Activated naive CD4-positive, alpha-beta T cell treated with anti-CD3 and anti-CD28 coated beads, Interleukin-2, amount 10 ng/mL, durations not matched to agents 7 days and 5 days (primary cell): Measurements from ENCODE around the gene SEPTIN10.
"Not testable (repeated sequence)": the region's sequence is repeated elsewhere in the genome, so short reads cannot be mapped to it uniquely, and the experiment has no call there.

ENCODE experiments used
- CTCF ChIA-PET: fragments of 350-600 bp; sonication (Branson Sonifier 250); formaldehyde crosslinking; loops from one replicate; lab custom pipeline; 2021; ENCODE audit warnings: antibody characterized with exemption; lab: Charles Lee
- DNase-seq: peaks from one replicate; pipeline ENCODE4 v3.0.0-alpha.2; 2020
- H3K27ac Mint-ChIP-seq: one replicate; pipeline ENCODE4 v1.8.0; 2021; ENCODE audit warnings: mild to moderate bottlenecking, moderate library complexity, mixed read lengths
- H3K27me3 Mint-ChIP-seq: one replicate; pipeline ENCODE4 v1.8.0; 2021; ENCODE audit warnings: mild to moderate bottlenecking, mixed read lengths
- H3K36me3 Mint-ChIP-seq: one replicate; pipeline ENCODE4 v1.8.0; 2021; ENCODE audit warnings: mixed read lengths
- H3K4me1 Mint-ChIP-seq: one replicate; pipeline ENCODE4 v1.8.0; 2021; ENCODE audit warnings: mixed read lengths
- H3K4me3 Mint-ChIP-seq: one replicate; pipeline ENCODE4 v1.8.0; 2021; ENCODE audit warnings: mild to moderate bottlenecking, moderate library complexity, mixed read lengths
- H3K9me3 Mint-ChIP-seq: one replicate; pipeline ENCODE4 v1.8.0; 2021; ENCODE audit warnings: mixed read lengths

Gene SEPTIN10

GRCh38 chr2:109555346-109555900 lies 58.3 kb downstream of the SEPTIN10 start:
- CTCF ChIA-PET, result interaction anchor here (0.9 to 1.9 kb wide), 2 partner anchors 7 to 10 kb away, joined by 4 to 18 read pairs; no protein-coding TSS in a partner anchor

GRCh38 chr2:109554758-109555157 lies 59.0 kb downstream of the SEPTIN10 start:
- DNase-seq, result no peak
- no peak overlapping the region for H3K27ac Mint-ChIP-seq
- CTCF ChIA-PET, result interaction anchor here (1.9 kb wide), 1 partner anchor 9 kb away, joined by 18 read pairs; no protein-coding TSS in a partner anchor
- H3K4me1 Mint-ChIP-seq, result peaks cover 3% of the 10 kb centered on the region
- H3K36me3 Mint-ChIP-seq, result no peaks in the 10 kb centered on the region
- H3K9me3 Mint-ChIP-seq, result no peaks in the 10 kb centered on the region
- H3K4me3 Mint-ChIP-seq, result no peak overlapping the region
- peaks cover 4% of the 10 kb centered on the region for H3K27me3 Mint-ChIP-seq

More at GRCh38 chr2:109555346-109555900, 58.3 kb downstream of the SEPTIN10 start:
- Mint-ChIP-seq H3K27ac (no peak overlapping the region), H3K4me3 (no peak overlapping the region), H3K9me3 (no peaks in the 10 kb centered on the region), H3K4me1 (peaks cover 3% of the 10 kb centered on the region), H3K27me3 (peaks cover 4% of the 10 kb centered on the region), H3K36me3 (no peaks in the 10 kb centered on the region)
- no peak for DNase-seq

GRCh38 chr2:109549016-109549590 lies 64.7 kb downstream of the SEPTIN10 start:
- CTCF ChIA-PET, result interaction anchor here (1.4 kb wide), 1 partner anchor 39 kb away, joined by 3 read pairs; no protein-coding TSS in a partner anchor
- Mint-ChIP-seq H3K36me3 (no peaks in the 10 kb centered on the region), H3K9me3 (no peaks in the 10 kb centered on the region), H3K4me1 (no peaks in the 10 kb centered on the region), H3K4me3 (no peak overlapping the region), H3K27ac (no peak overlapping the region), H3K27me3 (peaks cover 14% of the 10 kb centered on the region)
- DNase-seq, result no peak

- Mint-ChIP-seq H3K4me3 (no peak overlapping the region), H3K27ac (no peak overlapping the region), H3K4me1 (no peaks in the 10 kb centered on the region), H3K36me3 (no peaks in the 10 kb centered on the region), H3K9me3 (no peaks in the 10 kb centered on the region), H3K27me3 (peaks cover 17% of the 10 kb centered on the region)
- CTCF ChIA-PET, result interaction anchor here (0.6 to 2.2 kb wide), 11 partner anchors 10 to 1203 kb away, joined by 3 to 10 read pairs (median 3); no protein-coding TSS in a partner anchor
- no peak for DNase-seq
Measured at GRCh38 chr2:109547280-109547679, 66.5 kb downstream of the SEPTIN10 start.

DNA sequence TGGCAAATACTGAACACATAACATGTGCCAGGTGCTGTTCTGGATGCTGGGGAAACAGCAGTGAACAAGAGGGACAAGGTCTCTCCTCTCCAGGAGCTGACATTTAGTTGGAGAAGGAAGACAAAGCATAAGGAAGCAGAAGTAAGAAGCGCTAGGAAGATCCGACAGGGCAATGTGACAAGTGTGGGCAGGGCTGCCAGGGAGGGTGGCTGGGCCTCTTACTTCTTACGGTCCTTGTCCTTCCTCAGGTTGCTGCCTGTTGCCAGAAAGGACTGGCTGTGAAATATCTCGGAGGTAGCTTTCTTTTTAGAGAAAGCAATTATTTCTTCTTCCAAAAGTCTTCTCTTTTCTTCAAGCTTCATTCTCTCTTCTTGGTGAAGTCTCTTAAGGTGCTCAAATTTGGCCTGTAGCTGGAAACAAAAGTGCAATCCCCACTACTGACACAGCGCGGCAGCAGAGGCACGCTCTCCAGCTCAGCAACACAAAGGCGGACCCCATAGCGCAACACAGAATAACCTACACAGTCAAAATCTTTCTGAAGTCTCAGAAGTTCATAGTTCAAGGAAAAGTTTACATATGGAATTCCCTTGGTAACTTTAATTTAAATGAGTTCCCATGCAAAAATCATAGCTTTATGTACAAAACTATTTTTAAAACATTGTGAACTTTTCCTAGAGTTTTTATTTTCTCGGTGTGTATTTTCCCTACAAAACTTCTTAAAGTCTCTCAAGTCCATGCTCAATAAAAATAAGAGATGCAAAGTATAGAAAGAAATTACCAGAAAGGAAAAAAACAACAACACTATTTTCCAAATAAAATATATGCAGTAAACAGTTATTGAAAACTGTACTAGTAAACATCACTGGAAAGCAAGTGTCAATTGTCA lies 67.7 kb downstream of the SEPTIN10 start:
- CTCF ChIA-PET, result interaction anchor here (0.6 to 2.6 kb wide), 19 partner anchors 10 to 1391 kb away, joined by 3 to 18 read pairs (median 5); no protein-coding TSS in a partner anchor
- Mint-ChIP-seq H3K9me3 (no peaks in the 10 kb centered on the region), H3K4me3 (no peak overlapping the region), H3K4me1 (no peaks in the 10 kb centered on the region), H3K36me3 (no peaks in the 10 kb centered on the region), H3K27ac (no peak overlapping the region), H3K27me3 (peaks cover 18% of the 10 kb centered on the region)
- DNase-seq, result peak; percentile 68

- Mint-ChIP-seq H3K4me1 (no peaks in the 10 kb centered on the region), H3K9me3 (no peaks in the 10 kb centered on the region)
- CTCF ChIA-PET, result no interaction called here
Measured at GRCh38 chr2:109542384-109542783, 71.4 kb downstream of the SEPTIN10 start.

GRCh38 chr2:109538546-109538945 lies 75.2 kb downstream of the SEPTIN10 start:
- H3K4me1 Mint-ChIP-seq, result no peaks in the 10 kb centered on the region
- H3K27me3 Mint-ChIP-seq, result peaks cover 23% of the 10 kb centered on the region
- H3K9me3 Mint-ChIP-seq, result no peaks in the 10 kb centered on the region
- H3K36me3 Mint-ChIP-seq, result no peaks in the 10 kb centered on the region
- CTCF ChIA-PET, result no interaction called here
- H3K27ac Mint-ChIP-seq, result no peak overlapping the region
- H3K4me3 Mint-ChIP-seq, result no peak overlapping the region
- no peak for DNase-seq

More at GRCh38 chr2:109542384-109542783, 71.4 kb downstream of the SEPTIN10 start:
- H3K27ac Mint-ChIP-seq, result no peak overlapping the region
- no peaks in the 10 kb centered on the region for H3K36me3 Mint-ChIP-seq
- DNase-seq, result no peak
- no peak overlapping the region for H3K4me3 Mint-ChIP-seq
- H3K27me3 Mint-ChIP-seq, result peaks cover 26% of the 10 kb centered on the region

GRCh38 chr2:109537565-109538222 lies 76.1 kb downstream of the SEPTIN10 start:
- DNase-seq, result no peak
- H3K27me3 Mint-ChIP-seq, result peaks cover 26% of the 10 kb centered on the region

DNA sequence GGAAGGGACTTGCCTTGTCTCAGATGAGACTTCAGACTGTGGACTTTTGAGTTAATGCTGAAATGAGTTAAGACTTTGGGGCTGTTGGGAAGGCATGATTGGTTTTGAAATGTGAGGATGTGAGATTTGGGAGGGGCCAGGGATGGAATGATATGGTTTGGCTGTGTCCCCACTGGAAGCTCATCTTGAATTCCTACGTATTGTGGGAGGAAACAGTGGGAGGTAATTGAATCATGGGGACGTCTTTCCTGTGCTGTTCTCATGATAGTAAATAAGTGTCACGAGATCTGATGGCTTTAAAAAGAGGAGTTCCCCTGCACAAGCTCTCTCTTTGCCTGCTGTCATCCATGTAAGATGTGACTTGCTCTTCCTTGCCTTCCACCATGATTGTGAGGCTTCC lies 77.2 kb downstream of the SEPTIN10 start:
- not testable (repeated sequence) for H3K4me3 Mint-ChIP-seq, H3K9me3 Mint-ChIP-seq, H3K36me3 Mint-ChIP-seq, DNase-seq, H3K27ac Mint-ChIP-seq, H3K4me1 Mint-ChIP-seq
- CTCF ChIA-PET, result interaction anchor here (1.3 kb wide), 1 partner anchor 26 kb away, joined by 6 read pairs; no protein-coding TSS in a partner anchor
- peaks cover 30% of the 10 kb centered on the region for H3K27me3 Mint-ChIP-seq

More at GRCh38 chr2:109537565-109538222, 76.1 kb downstream of the SEPTIN10 start:
- no peak overlapping the region for H3K27ac Mint-ChIP-seq
- H3K9me3 Mint-ChIP-seq, result no peaks in the 10 kb centered on the region
- no peak overlapping the region for H3K4me3 Mint-ChIP-seq
- CTCF ChIA-PET, result no interaction called here
- H3K36me3 Mint-ChIP-seq, result no peaks in the 10 kb centered on the region
- no peaks in the 10 kb centered on the region for H3K4me1 Mint-ChIP-seq

GRCh38 chr2:109535217-109535946 lies 78.4 kb downstream of the SEPTIN10 start:
- H3K4me1 Mint-ChIP-seq, result no peaks in the 10 kb centered on the region
- CTCF ChIA-PET, result interaction anchor here (1.1 to 1.3 kb wide), 2 partner anchors 11 to 25 kb away, joined by 3 to 6 read pairs; no protein-coding TSS in a partner anchor
- H3K4me3 Mint-ChIP-seq, result no peak overlapping the region
- no peak overlapping the region for H3K27ac Mint-ChIP-seq
- H3K9me3 Mint-ChIP-seq, result no peaks in the 10 kb centered on the region
- H3K27me3 Mint-ChIP-seq, result peaks cover 40% of the 10 kb centered on the region
- no peak for DNase-seq
- H3K36me3 Mint-ChIP-seq, result no peaks in the 10 kb centered on the region

- Mint-ChIP-seq H3K4me3 (no peak overlapping the region), H3K36me3 (no peaks in the 10 kb centered on the region), H3K27me3 (peaks cover 51% of the 10 kb centered on the region), H3K9me3 (no peaks in the 10 kb centered on the region), H3K4me1 (no peaks in the 10 kb centered on the region), H3K27ac (no peak overlapping the region)
- DNase-seq, result no peak
- CTCF ChIA-PET, result interaction anchor here (1.4 to 2.3 kb wide), 2 partner anchors 12 to 24 kb away, joined by 6 to 11 read pairs; no protein-coding TSS in a partner anchor
Measured at GRCh38 chr2:109533823-109534222, 79.9 kb downstream of the SEPTIN10 start.

GRCh38 chr2:109532728-109533076 lies 81.1 kb downstream of the SEPTIN10 start:
- DNase-seq, result no peak
- H3K36me3 Mint-ChIP-seq, result no peaks in the 10 kb centered on the region
- H3K4me1 Mint-ChIP-seq, result no peaks in the 10 kb centered on the region
- no peak overlapping the region for H3K27ac Mint-ChIP-seq
- H3K4me3 Mint-ChIP-seq, result no peak overlapping the region
- no peaks in the 10 kb centered on the region for H3K9me3 Mint-ChIP-seq
- peaks cover 49% of the 10 kb centered on the region for H3K27me3 Mint-ChIP-seq
- CTCF ChIA-PET, result interaction anchor here (1.4 to 2.3 kb wide), 2 partner anchors 13 to 22 kb away, joined by 6 to 11 read pairs; no protein-coding TSS in a partner anchor
